Measurements from ENCODE around the gene HAUS6. TPM values are rescaled to one million over a fixed set of nuclear protein-coding genes. Genes with fewer than 3 reads are reported as not detected.

Gene HAUS6
- total RNA-seq, 2 experiments from 2014 or later: 26.4 to 26.5 TPM

DNA sequence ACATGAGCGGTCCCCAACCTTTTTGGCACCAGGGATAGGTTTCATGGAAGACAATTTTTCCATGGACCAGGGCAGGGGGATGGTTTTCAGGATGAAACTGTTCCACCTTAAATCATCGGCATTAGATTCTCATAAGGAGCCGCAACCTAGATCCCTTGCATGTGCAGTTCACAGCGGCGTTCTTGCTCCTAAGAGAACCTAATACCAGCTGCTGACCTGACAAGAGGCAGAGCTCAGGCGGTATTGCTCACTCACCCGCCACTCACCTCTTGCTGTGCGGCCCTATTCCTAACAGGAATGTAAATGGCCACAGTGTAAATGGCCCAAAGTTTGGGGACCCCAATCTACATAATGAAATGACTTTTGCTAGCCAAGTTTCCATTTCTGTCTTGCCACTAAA is 27.7 kb upstream of the HAUS6 start:
- CTCF ChIA-PET: interaction anchor here (3.5 kb wide), 1 partner anchor 44 kb away, joined by 17 read pairs; no protein-coding TSS in a partner anchor
- POLR2A ChIA-PET: interaction anchor here (0.9 to 3.1 kb wide), 8 partner anchors 21 to 81 kb away, joined by 3 to 21 read pairs (median 3); partner anchors contain the start of gene RRAGA

DNA sequence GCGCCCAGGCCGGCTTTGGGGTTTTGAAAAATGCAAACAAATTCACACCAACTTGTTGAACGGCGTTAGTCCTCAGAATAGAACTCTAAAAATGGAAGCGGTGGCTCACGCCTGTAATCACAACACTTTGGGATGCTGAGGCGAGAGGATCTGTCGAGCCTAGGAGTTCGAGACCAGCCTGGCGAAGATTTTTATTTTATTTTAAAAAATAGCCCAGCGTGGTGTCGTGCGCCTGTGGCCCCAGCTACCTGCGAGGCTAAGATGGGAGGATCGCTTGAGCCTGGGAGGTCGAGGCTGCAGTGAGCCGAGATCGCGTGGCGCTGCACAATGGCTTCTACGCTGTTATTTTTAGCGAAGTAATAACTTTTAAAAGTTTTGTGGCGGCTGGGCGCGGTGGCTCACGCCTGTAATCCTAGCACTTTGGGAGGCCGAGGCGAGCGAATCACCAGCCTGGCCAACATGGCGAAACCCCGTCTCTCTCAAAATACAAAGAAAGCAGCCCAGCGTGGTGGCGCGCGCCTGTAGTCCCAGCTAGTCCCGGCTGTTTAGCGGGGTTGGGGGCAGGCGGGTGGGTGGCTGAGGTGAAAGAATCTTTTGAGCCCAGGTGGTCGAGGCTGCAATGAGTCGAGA is 25.3 kb upstream of the HAUS6 start:
- DNase-seq: peak; percentile 49
- POLR2A ChIA-PET: interaction anchor here (0.6 to 3.1 kb wide), 11 partner anchors 9 to 252 kb away, joined by 3 to 21 read pairs (median 4); partner anchors contain the start of genes RPS6 and RRAGA
- peak overlapping the region; percentile 98 for H3K27ac Mint-ChIP-seq
- CTCF ChIA-PET: interaction anchor here (0.8 to 3.5 kb wide), 4 partner anchors 47 to 105 kb away, joined by 4 to 17 read pairs (median 6); partner anchors contain the start of gene RRAGA
- H3K4me1 Mint-ChIP-seq: peaks cover 61% of the 10 kb centered on the region
- H3K4me3 Mint-ChIP-seq: peak overlapping the region; percentile 97
- H3K27me3 Mint-ChIP-seq: no peaks in the 10 kb centered on the region
- H3K36me3 Mint-ChIP-seq (ENCODE audit: low read depth): peaks cover 35% of the 10 kb centered on the region
- H3K9me3 Mint-ChIP-seq: no peaks in the 10 kb centered on the region

More for the DNA sequence above, 27.7 kb upstream of the HAUS6 start:
- H3K4me1 Mint-ChIP-seq: peaks cover 50% of the 10 kb centered on the region
- DNase-seq: no peak
- H3K9me3 Mint-ChIP-seq: no peaks in the 10 kb centered on the region
- H3K4me3 Mint-ChIP-seq: no peak overlapping the region
- H3K27me3 Mint-ChIP-seq: no peaks in the 10 kb centered on the region
- no peak overlapping the region for H3K27ac Mint-ChIP-seq
- peaks cover 16% of the 10 kb centered on the region for H3K36me3 Mint-ChIP-seq (ENCODE audit: low read depth)

DNA sequence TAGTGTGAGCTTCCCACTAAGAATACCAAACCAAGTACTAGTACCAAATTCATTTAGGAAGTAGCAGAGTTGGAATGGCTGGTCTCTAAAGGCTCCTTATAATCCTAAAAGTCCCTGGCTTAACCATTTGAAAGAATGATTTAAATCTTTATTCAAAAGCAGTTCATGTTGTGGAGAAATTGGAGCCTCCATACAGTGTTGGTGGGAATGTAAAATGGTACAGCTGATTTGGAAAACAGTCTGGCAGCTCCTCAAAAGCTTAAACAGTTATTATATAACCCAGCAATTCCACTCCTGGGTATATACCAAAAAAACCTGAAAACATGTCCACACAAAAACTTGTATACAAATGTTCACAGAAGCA is 21.7 kb upstream of the HAUS6 start:
- peak overlapping the region; percentile 74 for H3K27ac Mint-ChIP-seq

DNA sequence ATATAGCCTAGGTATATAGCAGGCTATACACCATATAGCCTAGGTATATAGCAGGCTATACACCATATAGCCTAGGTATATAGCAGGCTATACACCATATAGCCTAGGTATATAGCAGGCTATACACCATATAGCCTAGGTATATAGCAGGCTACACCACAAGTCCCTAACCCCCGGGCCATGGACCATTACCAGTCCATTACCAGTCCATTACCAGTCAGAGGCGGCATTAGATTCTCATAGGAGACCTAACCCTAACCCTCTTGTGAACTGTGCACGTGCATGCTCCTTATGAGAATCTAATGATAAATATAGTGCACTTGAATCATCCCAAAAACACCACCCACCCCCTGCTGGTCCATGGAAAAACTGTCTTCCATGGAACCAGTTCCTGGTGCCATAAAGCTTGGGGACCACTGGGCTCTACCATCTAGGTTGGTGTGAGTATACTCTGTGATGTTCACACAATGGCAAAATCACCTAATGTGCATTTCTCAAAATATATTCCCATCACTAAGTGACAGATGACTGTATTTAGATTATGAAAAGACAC is 19.9 kb upstream of the HAUS6 start:
- CTCF ChIA-PET: interaction anchor here (0.6 to 4.6 kb wide), 3 partner anchors 17 to 52 kb away, joined by 3 to 21 read pairs (median 5); no protein-coding TSS in a partner anchor
- Mint-ChIP-seq H3K4me1 (peaks cover 51% of the 10 kb centered on the region), H3K27me3 (no peaks in the 10 kb centered on the region), H3K4me3 (no peak overlapping the region), H3K9me3 (no peaks in the 10 kb centered on the region), H3K36me3 (ENCODE audit: low read depth) (peaks cover 85% of the 10 kb centered on the region), H3K27ac (no peak overlapping the region)
- no peak for DNase-seq
- POLR2A ChIA-PET: interaction anchor here (0.5 to 1.4 kb wide), 4 partner anchors 40 to 72 kb away, joined by 3 to 4 read pairs (median 3); no protein-coding TSS in a partner anchor

More for the DNA sequence above, 21.7 kb upstream of the HAUS6 start:
- Mint-ChIP-seq H3K9me3 (no peaks in the 10 kb centered on the region), H3K4me3 (peak overlapping the region; percentile 97), H3K36me3 (ENCODE audit: low read depth) (peaks cover 67% of the 10 kb centered on the region), H3K4me1 (peaks cover 60% of the 10 kb centered on the region), H3K27me3 (no peaks in the 10 kb centered on the region)
- DNase-seq: no peak
- CTCF ChIA-PET: interaction anchor here (1.4 to 4.6 kb wide), 3 partner anchors 12 to 340 kb away, joined by 5 to 21 read pairs (median 8); no protein-coding TSS in a partner anchor
- POLR2A ChIA-PET: interaction anchor here (1.0 to 2.1 kb wide), 7 partner anchors 10 to 75 kb away, joined by 3 to 9 read pairs (median 4); partner anchors contain the start of gene RRAGA

DNA sequence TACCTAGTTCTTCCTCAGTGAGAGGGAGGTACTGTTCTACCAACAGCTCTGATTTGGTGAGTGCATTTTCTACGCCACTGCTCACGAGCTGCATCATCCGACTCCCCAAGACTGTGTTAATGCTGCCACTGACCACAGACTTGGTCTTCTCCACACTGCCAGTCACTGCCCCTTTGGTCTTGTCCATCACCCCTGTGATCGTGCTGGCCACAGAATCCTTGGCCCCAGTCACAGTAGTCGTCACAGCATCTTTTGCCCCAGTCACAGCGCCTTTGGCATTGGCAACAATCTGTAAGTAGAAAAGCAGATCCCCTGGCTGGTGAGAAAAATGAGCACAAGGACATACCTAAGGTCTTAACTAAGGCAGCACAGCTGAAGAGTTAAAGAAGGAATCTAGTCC is 18.2 kb upstream of the HAUS6 start:
- Mint-ChIP-seq H3K36me3 (ENCODE audit: low read depth) (peaks cover 91% of the 10 kb centered on the region), H3K27ac (no peak overlapping the region), H3K9me3 (no peaks in the 10 kb centered on the region), H3K4me1 (peaks cover 55% of the 10 kb centered on the region), H3K27me3 (no peaks in the 10 kb centered on the region), H3K4me3 (no peak overlapping the region)
- no peak for DNase-seq
- ChIA-PET POLR2A (no interaction called here), CTCF (interaction anchor here (0.6 to 1.4 kb wide), 5 partner anchors 35 to 112 kb away, joined by 3 to 6 read pairs (median 3); no protein-coding TSS in a partner anchor)

DNA sequence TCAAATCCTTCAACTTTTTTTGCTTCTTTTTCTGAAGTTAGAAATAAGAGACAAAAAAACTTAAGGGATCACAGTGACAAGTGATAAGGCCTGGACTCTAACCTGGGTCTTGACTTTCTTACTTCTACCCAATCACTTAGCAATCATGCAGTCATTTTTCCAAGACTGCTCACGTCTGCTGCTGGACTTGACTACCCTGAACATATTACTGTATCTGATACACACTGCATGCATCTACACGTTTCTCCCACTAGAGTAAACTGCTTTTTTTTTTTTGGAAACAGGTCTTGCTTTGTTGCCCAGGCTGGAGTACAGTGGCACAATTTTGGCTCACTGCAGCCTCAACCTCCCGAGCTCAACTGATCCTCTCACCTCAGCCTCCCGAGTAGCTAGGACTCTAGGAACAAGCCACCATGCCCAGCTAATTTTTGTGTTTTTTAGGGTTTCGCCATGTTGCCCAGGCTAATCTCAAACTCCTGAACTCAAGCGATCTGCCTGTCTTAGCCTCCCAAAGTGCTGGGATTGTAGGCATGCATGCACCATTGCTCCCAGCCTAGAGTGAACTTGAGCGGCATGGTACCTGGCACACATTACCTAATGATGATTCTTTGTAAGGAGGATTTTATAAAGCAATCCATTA is 17.2 kb upstream of the HAUS6 start:
- POLR2A ChIA-PET: interaction anchor here (1.0 kb wide), 1 partner anchor 9 kb away, joined by 3 read pairs; no protein-coding TSS in a partner anchor
- no peak for DNase-seq
- CTCF ChIA-PET: interaction anchor here (1.0 kb wide), 1 partner anchor 71 kb away, joined by 5 read pairs; the partner anchor contains the start of gene RRAGA
- H3K4me3 Mint-ChIP-seq: no peak overlapping the region
- no peak overlapping the region for H3K27ac Mint-ChIP-seq
- H3K4me1 Mint-ChIP-seq: peaks cover 47% of the 10 kb centered on the region
- H3K36me3 Mint-ChIP-seq (ENCODE audit: low read depth): peaks cover 91% of the 10 kb centered on the region
- no peaks in the 10 kb centered on the region for H3K27me3 Mint-ChIP-seq
- H3K9me3 Mint-ChIP-seq: no peaks in the 10 kb centered on the region

DNA sequence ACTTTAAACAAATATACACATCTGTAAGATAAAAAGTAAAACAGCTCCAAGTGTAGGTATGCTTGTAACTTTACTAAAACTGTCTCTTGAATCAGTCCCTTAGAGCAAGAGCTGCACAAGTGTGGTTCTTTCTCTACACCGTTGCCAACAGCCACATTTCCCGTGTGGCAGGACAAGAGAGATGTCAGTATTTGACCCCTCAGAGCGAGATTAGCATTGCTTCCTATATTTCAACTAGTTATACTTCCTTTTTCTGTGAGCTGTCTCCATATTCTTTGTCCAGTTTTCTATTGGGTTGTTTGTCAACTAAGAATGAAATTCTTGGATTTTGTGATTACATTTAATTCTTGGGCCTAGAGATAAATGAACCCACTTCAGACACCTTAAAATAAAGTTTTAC is 16.5 kb upstream of the HAUS6 start:
- Mint-ChIP-seq H3K27me3 (no peaks in the 10 kb centered on the region), H3K4me3 (no peak overlapping the region), H3K27ac (no peak overlapping the region), H3K36me3 (ENCODE audit: low read depth) (peaks cover 90% of the 10 kb centered on the region), H3K9me3 (no peaks in the 10 kb centered on the region), H3K4me1 (peaks cover 40% of the 10 kb centered on the region)
- CTCF ChIA-PET: interaction anchor here (1.0 kb wide), 1 partner anchor 70 kb away, joined by 5 read pairs; the partner anchor contains the start of gene RRAGA
- POLR2A ChIA-PET: interaction anchor here (1.0 to 1.3 kb wide), 2 partner anchors 10 to 18 kb away, joined by 3 to 4 read pairs; no protein-coding TSS in a partner anchor
- no peak for DNase-seq

DNA sequence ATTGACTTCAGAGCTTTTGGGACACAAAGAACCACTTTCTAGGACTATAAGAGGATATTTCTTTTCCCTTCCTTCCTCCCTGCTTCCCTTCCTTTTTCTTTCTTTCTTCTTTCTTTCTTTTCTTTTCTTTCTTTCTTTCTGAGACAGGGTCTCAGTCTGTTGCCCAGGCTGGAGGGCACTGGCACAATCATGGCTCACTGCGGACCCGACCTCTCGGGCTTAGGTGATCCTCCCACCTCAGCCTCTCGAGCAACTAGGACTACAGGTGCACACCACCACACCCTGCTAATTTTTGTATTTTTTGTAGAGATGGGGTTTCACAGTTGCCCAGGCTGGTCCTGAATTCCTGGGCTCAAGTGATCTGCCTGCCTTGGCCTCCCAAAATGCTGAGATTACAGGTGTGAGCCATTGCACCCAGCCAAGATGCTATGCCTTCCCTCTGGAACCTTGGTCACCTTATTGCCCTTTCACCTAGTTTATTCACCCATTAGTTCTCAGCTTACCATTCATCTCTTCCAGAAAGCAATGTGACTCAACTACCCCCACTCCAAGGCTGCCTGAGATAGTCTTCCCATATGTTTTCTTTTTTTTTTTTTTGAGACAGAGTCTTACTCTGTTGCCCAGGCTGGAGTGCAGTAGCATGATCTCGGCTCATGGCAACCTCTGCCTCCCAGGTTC is 14.5 kb upstream of the HAUS6 start:
- H3K9me3 Mint-ChIP-seq: no peaks in the 10 kb centered on the region
- H3K27ac Mint-ChIP-seq: peak overlapping the region; percentile 24
- H3K4me3 Mint-ChIP-seq: no peak overlapping the region
- ChIA-PET CTCF (interaction anchor here (1.2 to 2.8 kb wide), 2 partner anchors 57 to 348 kb away, joined by 3 to 9 read pairs; no protein-coding TSS in a partner anchor), POLR2A (interaction anchor here (1.9 to 2.3 kb wide), 3 partner anchors 9 to 17 kb away, joined by 6 to 7 read pairs (median 7); no protein-coding TSS in a partner anchor)
- peaks cover 76% of the 10 kb centered on the region for H3K36me3 Mint-ChIP-seq (ENCODE audit: low read depth)
- DNase-seq: no peak
- peaks cover 22% of the 10 kb centered on the region for H3K4me1 Mint-ChIP-seq
- no peaks in the 10 kb centered on the region for H3K27me3 Mint-ChIP-seq

DNA sequence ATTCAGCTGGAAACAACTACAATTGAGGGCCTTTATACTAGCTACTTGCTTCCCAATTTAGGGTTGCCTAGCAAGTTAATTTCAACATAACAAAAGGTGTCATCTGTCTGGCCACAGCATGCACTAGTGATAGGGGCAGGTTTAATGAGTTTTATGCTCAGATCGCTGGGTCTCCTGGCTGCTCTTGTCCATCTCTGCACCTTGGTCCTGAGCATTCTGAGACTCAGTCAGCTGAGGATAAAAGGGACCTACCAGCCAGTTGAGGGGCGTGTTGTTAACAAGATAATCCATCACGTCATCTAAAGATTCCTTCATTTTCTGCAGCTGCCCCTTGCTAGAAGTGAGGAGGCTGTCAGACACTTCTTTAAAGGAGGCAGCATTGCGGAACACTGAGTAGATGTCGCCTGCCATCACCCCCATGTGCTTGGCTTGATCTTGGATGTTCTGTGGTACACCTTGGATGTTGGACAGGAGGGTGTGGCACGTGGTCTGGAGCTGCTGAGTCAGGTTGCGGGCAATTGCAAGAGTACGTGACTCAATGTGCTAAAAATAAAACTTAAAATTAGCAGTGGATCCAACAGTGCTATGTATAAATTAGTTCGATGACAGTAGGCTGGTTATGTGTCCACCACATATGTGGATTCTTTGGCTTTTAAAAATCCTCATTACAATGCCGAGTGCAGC is 13.5 kb upstream of the HAUS6 start:
- no peaks in the 10 kb centered on the region for H3K27me3 Mint-ChIP-seq
- no peak for DNase-seq
- H3K36me3 Mint-ChIP-seq (ENCODE audit: low read depth): peaks cover 69% of the 10 kb centered on the region
- H3K9me3 Mint-ChIP-seq: no peaks in the 10 kb centered on the region
- ChIA-PET CTCF (interaction anchor here (2.8 kb wide), 1 partner anchor 58 kb away, joined by 9 read pairs; no protein-coding TSS in a partner anchor), POLR2A (interaction anchor here (1.0 to 2.3 kb wide), 5 partner anchors 9 to 18 kb away, joined by 3 to 7 read pairs (median 6); no protein-coding TSS in a partner anchor)
- H3K4me1 Mint-ChIP-seq: peaks cover 20% of the 10 kb centered on the region
- no peak overlapping the region for H3K27ac Mint-ChIP-seq
- H3K4me3 Mint-ChIP-seq: no peak overlapping the region

DNA sequence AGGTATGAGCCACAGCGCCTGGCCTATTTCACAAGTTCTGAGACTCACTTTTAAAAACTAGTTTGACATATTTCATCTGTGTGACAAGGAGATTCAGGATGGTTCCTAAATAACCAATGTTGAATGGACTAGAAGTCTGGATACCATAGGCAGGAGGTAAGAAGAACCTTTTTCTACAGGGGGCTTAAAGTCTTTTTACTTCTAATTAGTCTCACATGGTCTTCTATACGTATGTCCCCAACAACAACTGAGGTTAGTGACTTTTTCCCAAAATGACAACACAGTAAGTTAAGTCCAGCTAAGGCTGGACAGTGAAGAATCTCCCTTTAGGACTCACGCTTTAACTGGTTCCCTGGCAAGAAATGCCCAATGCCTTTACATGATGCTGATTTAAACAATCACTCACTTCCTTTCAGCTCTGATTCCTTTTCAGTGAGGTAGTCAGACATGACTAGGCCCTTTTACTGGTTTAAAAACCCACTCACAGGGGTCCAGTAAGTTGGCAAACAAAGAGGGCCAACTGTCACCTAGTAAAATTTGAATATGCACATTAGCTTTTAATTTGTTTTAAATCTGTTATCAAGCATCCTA is 12.1 kb upstream of the HAUS6 start:
- DNase-seq: no peak
- Mint-ChIP-seq H3K27ac (no peak overlapping the region), H3K36me3 (ENCODE audit: low read depth) (peaks cover 55% of the 10 kb centered on the region), H3K9me3 (no peaks in the 10 kb centered on the region), H3K27me3 (no peaks in the 10 kb centered on the region), H3K4me1 (peaks cover 17% of the 10 kb centered on the region), H3K4me3 (no peak overlapping the region)
- POLR2A ChIA-PET: interaction anchor here (1.0 to 2.3 kb wide), 3 partner anchors 8 to 11 kb away, joined by 3 to 7 read pairs (median 4); no protein-coding TSS in a partner anchor
- CTCF ChIA-PET: interaction anchor here (2.8 kb wide), 1 partner anchor 59 kb away, joined by 9 read pairs; no protein-coding TSS in a partner anchor

DNA sequence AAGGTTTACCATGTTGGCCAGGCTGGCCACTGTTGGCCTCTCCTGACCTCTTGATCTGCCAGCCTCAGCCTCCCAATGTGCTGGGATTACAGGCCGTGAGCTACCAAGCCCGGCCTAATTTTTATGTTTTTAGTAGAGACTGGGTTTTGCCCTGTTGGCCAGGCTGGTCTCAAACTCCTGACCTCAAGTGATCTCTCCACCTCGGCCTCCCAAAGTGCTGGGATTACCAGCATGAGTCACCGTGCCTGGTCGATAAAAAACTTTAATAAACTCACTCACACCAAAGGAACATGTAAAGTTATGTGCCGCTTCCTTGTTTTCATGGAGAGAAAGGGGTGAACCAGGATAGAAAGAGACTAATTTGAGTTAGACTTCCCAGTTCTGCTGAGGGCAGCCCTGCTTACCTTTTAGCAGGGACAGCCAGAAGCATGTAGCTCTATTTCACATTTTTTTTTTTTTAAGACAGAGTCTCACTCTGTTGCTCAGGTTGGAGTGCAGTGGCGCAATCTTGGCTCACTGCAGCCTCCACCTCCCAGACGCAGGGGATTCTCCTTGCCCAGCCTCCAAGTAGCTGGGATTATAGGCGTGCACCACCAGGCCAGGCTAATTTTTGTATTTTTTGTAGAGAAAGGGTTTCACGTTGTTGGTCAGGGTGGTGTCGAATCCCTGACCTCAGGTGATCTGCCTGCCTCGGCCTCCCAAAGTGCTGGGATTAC is 11.4 kb upstream of the HAUS6 start:
- H3K4me1 Mint-ChIP-seq: peaks cover 13% of the 10 kb centered on the region
- POLR2A ChIA-PET: interaction anchor here (1.0 to 2.2 kb wide), 3 partner anchors 10 to 65 kb away, joined by 3 to 9 read pairs (median 4); partner anchors contain the start of gene RRAGA
- CTCF ChIA-PET: interaction anchor here (2.8 kb wide), 1 partner anchor 60 kb away, joined by 9 read pairs; no protein-coding TSS in a partner anchor
- peaks cover 48% of the 10 kb centered on the region for H3K36me3 Mint-ChIP-seq (ENCODE audit: low read depth)
- H3K27me3 Mint-ChIP-seq: no peaks in the 10 kb centered on the region
- no peak for DNase-seq
- H3K27ac Mint-ChIP-seq: no peak overlapping the region
- H3K4me3 Mint-ChIP-seq: no peak overlapping the region
- no peaks in the 10 kb centered on the region for H3K9me3 Mint-ChIP-seq

Data from activated CD4-positive, alpha-beta memory T cell treated with anti-CD3 and anti-CD28 coated beads, Interleukin-2, amount 10 ng/mL, durations not matched to agents 7 days and 5 days (primary cell).